IMR-90 (cell line): ENCODE measurements around the gene PROM2. TPM values are rescaled to one million over a fixed set of nuclear protein-coding genes. Genes with fewer than 3 reads are reported as not detected.

Experiments used
- ATAC-seq: fragments of 200-7000 bp; cut with Tn5 transposase; 2 replicates; pipeline ENCODE4 v1.9.1; 2020; ENCODE audit warnings: low read depth, mild to moderate bottlenecking, moderate library complexity
- BruUV-seq: library from RNA; stranded (reverse); fragments of 400-500 nt; replicated peaks from 2 replicates; lab custom pipeline; 2021; lab: Mats Ljungman, UMichigan
- CTCF ChIA-PET: fragments of 300-600 bp; formaldehyde crosslinking; extraction: SDS; loops from one replicate; lab custom pipeline; 2021; ENCODE audit warnings: antibody characterized with exemption; lab: Yijun Ruan, JAX
- POLR2A ChIA-PET: fragments of 300-600 bp; sonication (Branson Sonifier 250); formaldehyde crosslinking; loops from one replicate; lab custom pipeline; 2022; ENCODE audit warnings: antibody characterized with exemption; ENCODE audit not compliant: unreplicated experiment; lab: Charles Lee
- DNase-seq: peaks from one replicate; pipeline ENCODE4 v3.0.0; 2013
- H2AFZ ChIP-seq: replicated peaks from 2 replicates; pipeline ENCODE3; 2013; ENCODE audit warnings: low read length, mild to moderate bottlenecking; ENCODE audit not compliant: poor library complexity
- H2AK5ac ChIP-seq: 2 replicates; pipeline ENCODE4 v1.6.1; 2013; ENCODE audit warnings: low read depth, low read length, inconsistent platforms
- H2AK9ac ChIP-seq: replicated peaks from 2 replicates; pipeline ENCODE3; 2013; ENCODE audit warnings: mild to moderate bottlenecking, low read depth, low read length, moderate library complexity; ENCODE audit not compliant: poor library complexity
- H2BK120ac ChIP-seq: 2 replicates; pipeline ENCODE4 v1.6.1; 2013; ENCODE audit warnings: low read depth, low read length, inconsistent platforms
- H2BK15ac ChIP-seq: 3 replicates; pipeline ENCODE4 v1.6.1; 2013; ENCODE audit warnings: low read depth, low read length, inconsistent platforms
- H2BK20ac ChIP-seq: 2 replicates; pipeline ENCODE4 v1.6.1; 2013; ENCODE audit warnings: low read depth, mild to moderate bottlenecking, inconsistent platforms, low read length, moderate library complexity
- H2BK5ac ChIP-seq: 2 replicates; pipeline ENCODE4 v1.6.1; 2013; ENCODE audit warnings: mild to moderate bottlenecking, low read depth, low read length, inconsistent platforms; ENCODE audit not compliant: poor library complexity, severe bottlenecking
- H3K14ac ChIP-seq: replicated peaks from 2 replicates; pipeline ENCODE4 v1.6.1; 2013; ENCODE audit warnings: low read depth, low read length, inconsistent platforms
- H3K18ac ChIP-seq: 2 replicates; pipeline ENCODE4 v1.6.1; 2013; ENCODE audit warnings: low read depth, low read length, control low read depth
- H3K23ac ChIP-seq: 2 replicates; pipeline ENCODE4 v1.6.1; 2013; ENCODE audit warnings: low read depth, low read length, inconsistent platforms
- H3K27ac ChIP-seq: 2 replicates; pipeline ENCODE4 v1.5.1; 2013; ENCODE audit warnings: mild to moderate bottlenecking, control low read depth, low read length; ENCODE audit not compliant: insufficient read depth
- H3K27me3 ChIP-seq: 2 replicates; pipeline ENCODE4 v1.6.1; 2013; ENCODE audit warnings: low read length; ENCODE audit not compliant: control insufficient read depth, insufficient read depth
- H3K36me3 ChIP-seq: 2 replicates; pipeline ENCODE4 v1.6.1; 2013; ENCODE audit warnings: low read length, mixed read lengths; ENCODE audit not compliant: control insufficient read depth, insufficient read depth
- H3K4ac ChIP-seq: 2 replicates; pipeline ENCODE4 v1.6.1; 2013; ENCODE audit warnings: low read depth, low read length, inconsistent platforms
- H3K4me1 ChIP-seq: 2 replicates; pipeline ENCODE4 v1.6.1; 2013; ENCODE audit warnings: low read length, mixed read lengths; ENCODE audit not compliant: control insufficient read depth, insufficient read depth
- H3K4me2 ChIP-seq: 2 replicates; pipeline ENCODE4 v1.6.1; 2013; ENCODE audit warnings: low read depth, mild to moderate bottlenecking, control low read depth, low read length, moderate library complexity
- H3K4me3 ChIP-seq: 2 replicates; pipeline ENCODE4 v1.5.1; 2013; ENCODE audit warnings: low read depth, mild to moderate bottlenecking, control low read depth, low read length, moderate library complexity; ENCODE audit not compliant: insufficient read depth
- H3K56ac ChIP-seq: 2 replicates; pipeline ENCODE4 v1.6.1; 2013; ENCODE audit warnings: low read length, inconsistent platforms; ENCODE audit not compliant: insufficient read depth; ENCODE audit errors: extremely low read depth
- H3K79me1 ChIP-seq, 2 experiments: 2 replicates each; pipeline ENCODE4 v1.6.1; 2013; ENCODE audit warnings: low read length in 2 of 2, inconsistent platforms in 1 of 2, low read depth in 1 of 2
- H3K9ac ChIP-seq: 2 replicates; pipeline ENCODE4 v1.6.1; 2013; ENCODE audit warnings: low read depth, low read length, control low read depth
- H3K9me1 ChIP-seq: 2 replicates; pipeline ENCODE4 v1.6.1; 2013; ENCODE audit warnings: low read length, inconsistent platforms; ENCODE audit not compliant: insufficient read depth
- H3K9me3 ChIP-seq: 2 replicates; pipeline ENCODE4 v1.6.1; 2013; ENCODE audit warnings: low read length; ENCODE audit not compliant: control insufficient read depth, insufficient read depth
- H4K20me1 ChIP-seq: 2 replicates; pipeline ENCODE4 v1.6.1; 2013; ENCODE audit warnings: low read length, inconsistent platforms; ENCODE audit not compliant: insufficient read depth
- H4K5ac ChIP-seq: 2 replicates; pipeline ENCODE4 v1.6.1; 2013; ENCODE audit warnings: mild to moderate bottlenecking, low read depth, low read length, control low read depth
- H4K8ac ChIP-seq, 2 experiments: 2 replicates each; pipeline ENCODE4 v1.6.1; 2013; ENCODE audit warnings: low read depth in 2 of 2, low read length in 2 of 2, control low read depth in 1 of 2, inconsistent platforms in 1 of 2
- H4K91ac ChIP-seq: 2 replicates; pipeline ENCODE4 v1.6.1; 2013; ENCODE audit warnings: low read depth, low read length, inconsistent platforms; ENCODE audit not compliant: insufficient read depth
- CEBPB ChIP-seq: IDR thresholded peaks from 2 replicates; pipeline ENCODE4 v1.6.1; 2012; ENCODE audit warnings: low read depth, low read length, improper control_type of control experiment
- RAD21 ChIP-seq: IDR thresholded peaks from 2 replicates; pipeline ENCODE4 v1.6.1; 2012; ENCODE audit warnings: low read length, improper control_type of control experiment
- WGBS, 2 experiments: methylation state at CpG; one replicate each; pipeline versions ENCODE4 v1.1.5 to v1.1.7; 2013; ENCODE audit warnings: missing lambda C conversion rate in 2 of 2; ENCODE audit not compliant: insufficient read length in 1 of 2; ENCODE audit errors: extremely low coverage in 2 of 2; 5-methylcytosine and 5-hydroxymethylcytosine counted together
- dilution Hi-C: fragments of 300-500 bp; cut with HindIII; formaldehyde crosslinking; loops from one replicate; pipeline ENCODE4 v1.14.3; 2018; ENCODE audit warnings: low sequenced_read_pairs; ENCODE audit not compliant: unreplicated experiment
- in situ Hi-C: fragments of 300-500 bp; cut with MboI; formaldehyde crosslinking; loops from 3 replicates; pipeline ENCODE4 v1.14.3; 2019; ENCODE audit warnings: low sequenced_read_pairs, inconsistent platforms, mixed read lengths
- intact Hi-C: fragments of 100-400 bp; cut with micrococcal nuclease; formaldehyde crosslinking; loops from 2 replicates; pipeline ENCODE4 v1.10.0; 2022
- polyA plus RNA-seq, 3 experiments: library from polyadenylated mRNA; depleted of rRNA; stranded (reverse); fragments of >200 nt; gene quantifications; 2 replicates each; pipeline ENCODE4 v1.2.3, GENCODE V29; 2012; ENCODE audit warnings: low replicate concordance in 1 of 3
- total RNA-seq: library from RNA; depleted of rRNA; stranded (reverse); fragments of >200 nt; gene quantifications from 2 replicates; pipeline ENCODE4 v1.2.3, GENCODE V29; 2012

PROM2 gene
- total and polyA plus RNA-seq, 2 of the 4 experiments (the other 2 are of a cell fraction), result 0.26 TPM; not detected in 1

- no peak overlapping the region for H3K27ac ChIP-seq
- no peak overlapping the region for H2AFZ ChIP-seq
- H2BK20ac ChIP-seq, result no peak overlapping the region
- no peaks in the 10 kb centered on the region for H3K36me3 ChIP-seq
- H3K18ac ChIP-seq, result no peak overlapping the region
- no peak overlapping the region for H2BK5ac ChIP-seq
- H2BK15ac ChIP-seq, result no peak overlapping the region
- no peak overlapping the region for H2BK120ac ChIP-seq
- no peak overlapping the region for H3K4me2 ChIP-seq
- no peaks in the 10 kb centered on the region for H3K9me1 ChIP-seq
- H3K56ac ChIP-seq, result no peak overlapping the region
- H3K27me3 ChIP-seq, result peaks cover 2% of the 10 kb centered on the region; the same call in 1 of the 2 replicates
- no peak overlapping the region for H4K91ac ChIP-seq
- H2AK9ac ChIP-seq, result no peak overlapping the region
- in situ Hi-C loops, result no loop called here
- H3K9ac ChIP-seq, result no peak overlapping the region
- H4K20me1 ChIP-seq, result no peaks in the 10 kb centered on the region
- intact Hi-C loops, result no loop called here
- ChIA-PET CTCF (no interaction called here), POLR2A (no interaction called here)
- no TSS peak for BruUV-seq
- H3K79me1 ChIP-seq, result no peaks in the 10 kb centered on the region
- dilution Hi-C loops, result no loop called here
- no peak overlapping the region for H3K4ac ChIP-seq
- WGBS, 2 experiments, result no CpG with 5 or more reads among the region's 4 CpGs
- H3K4me3 ChIP-seq, result no peak overlapping the region
- no peak for ATAC-seq
- no peaks in the 10 kb centered on the region for H3K9me3 ChIP-seq
- no peak overlapping the region for H4K8ac ChIP-seq
- H3K23ac ChIP-seq, result no peak overlapping the region
- H3K14ac ChIP-seq, result no peak overlapping the region
- TF ChIP-seq CEBPB (no peak), RAD21 (no peak)
- no peak for DNase-seq
- H4K5ac ChIP-seq, result no peak overlapping the region
- H3K4me1 ChIP-seq, result no peaks in the 10 kb centered on the region
- H2AK5ac ChIP-seq, result no peak overlapping the region
These were observed 9.3 kb downstream of the PROM2 start for GRCh38 chr2:95283562-95283961.
